IMR-90 (cell line): Measurements from ENCODE around the gene SCLY. TPM values are rescaled to one million over a fixed set of nuclear protein-coding genes. Genes with fewer than 3 reads are reported as not detected.
A peak's percentile ranks its signal among the peaks of the same experiment; 100 is the strongest.

Experiments used
- ATAC-seq: fragments of 200-7000 bp; cut with Tn5 transposase; 2 replicates; pipeline ENCODE4 v1.9.1; 2020; ENCODE audit warnings: low read depth, mild to moderate bottlenecking, moderate library complexity
- BruUV-seq: library from RNA; stranded (reverse); fragments of 400-500 nt; replicated peaks from 2 replicates; lab custom pipeline; 2021; lab: Mats Ljungman, UMichigan
- CTCF ChIA-PET: fragments of 300-600 bp; formaldehyde crosslinking; extraction: SDS; loops from one replicate; lab custom pipeline; 2021; ENCODE audit warnings: antibody characterized with exemption; lab: Yijun Ruan, JAX
- POLR2A ChIA-PET: fragments of 300-600 bp; sonication (Branson Sonifier 250); formaldehyde crosslinking; loops from one replicate; lab custom pipeline; 2022; ENCODE audit warnings: antibody characterized with exemption; ENCODE audit not compliant: unreplicated experiment; lab: Charles Lee
- DNase-seq: peaks from one replicate; pipeline ENCODE4 v3.0.0; 2013
- H2AFZ ChIP-seq: replicated peaks from 2 replicates; pipeline ENCODE3; 2013; ENCODE audit warnings: low read length, mild to moderate bottlenecking; ENCODE audit not compliant: poor library complexity
- H2AK5ac ChIP-seq: 2 replicates; pipeline ENCODE4 v1.6.1; 2013; ENCODE audit warnings: low read depth, low read length, inconsistent platforms
- H2AK9ac ChIP-seq: replicated peaks from 2 replicates; pipeline ENCODE3; 2013; ENCODE audit warnings: mild to moderate bottlenecking, low read depth, low read length, moderate library complexity; ENCODE audit not compliant: poor library complexity
- H2BK120ac ChIP-seq: 2 replicates; pipeline ENCODE4 v1.6.1; 2013; ENCODE audit warnings: low read depth, low read length, inconsistent platforms
- H2BK15ac ChIP-seq: 3 replicates; pipeline ENCODE4 v1.6.1; 2013; ENCODE audit warnings: low read depth, low read length, inconsistent platforms
- H2BK20ac ChIP-seq: 2 replicates; pipeline ENCODE4 v1.6.1; 2013; ENCODE audit warnings: low read depth, mild to moderate bottlenecking, inconsistent platforms, low read length, moderate library complexity
- H2BK5ac ChIP-seq: 2 replicates; pipeline ENCODE4 v1.6.1; 2013; ENCODE audit warnings: mild to moderate bottlenecking, low read depth, low read length, inconsistent platforms; ENCODE audit not compliant: poor library complexity, severe bottlenecking
- H3K14ac ChIP-seq: replicated peaks from 2 replicates; pipeline ENCODE4 v1.6.1; 2013; ENCODE audit warnings: low read depth, low read length, inconsistent platforms
- H3K18ac ChIP-seq: 2 replicates; pipeline ENCODE4 v1.6.1; 2013; ENCODE audit warnings: low read depth, low read length, control low read depth
- H3K23ac ChIP-seq: 2 replicates; pipeline ENCODE4 v1.6.1; 2013; ENCODE audit warnings: low read depth, low read length, inconsistent platforms
- H3K27ac ChIP-seq: 2 replicates; pipeline ENCODE4 v1.5.1; 2013; ENCODE audit warnings: mild to moderate bottlenecking, control low read depth, low read length; ENCODE audit not compliant: insufficient read depth
- H3K27me3 ChIP-seq: 2 replicates; pipeline ENCODE4 v1.6.1; 2013; ENCODE audit warnings: low read length; ENCODE audit not compliant: control insufficient read depth, insufficient read depth
- H3K36me3 ChIP-seq: 2 replicates; pipeline ENCODE4 v1.6.1; 2013; ENCODE audit warnings: low read length, mixed read lengths; ENCODE audit not compliant: control insufficient read depth, insufficient read depth
- H3K4ac ChIP-seq: 2 replicates; pipeline ENCODE4 v1.6.1; 2013; ENCODE audit warnings: low read depth, low read length, inconsistent platforms
- H3K4me1 ChIP-seq: 2 replicates; pipeline ENCODE4 v1.6.1; 2013; ENCODE audit warnings: low read length, mixed read lengths; ENCODE audit not compliant: control insufficient read depth, insufficient read depth
- H3K4me2 ChIP-seq: 2 replicates; pipeline ENCODE4 v1.6.1; 2013; ENCODE audit warnings: low read depth, mild to moderate bottlenecking, control low read depth, low read length, moderate library complexity
- H3K4me3 ChIP-seq: 2 replicates; pipeline ENCODE4 v1.5.1; 2013; ENCODE audit warnings: low read depth, mild to moderate bottlenecking, control low read depth, low read length, moderate library complexity; ENCODE audit not compliant: insufficient read depth
- H3K56ac ChIP-seq: 2 replicates; pipeline ENCODE4 v1.6.1; 2013; ENCODE audit warnings: low read length, inconsistent platforms; ENCODE audit not compliant: insufficient read depth; ENCODE audit errors: extremely low read depth
- H3K79me1 ChIP-seq, 2 experiments: 2 replicates each; pipeline ENCODE4 v1.6.1; 2013; ENCODE audit warnings: low read length in 2 of 2, inconsistent platforms in 1 of 2, low read depth in 1 of 2
- H3K9ac ChIP-seq: 2 replicates; pipeline ENCODE4 v1.6.1; 2013; ENCODE audit warnings: low read depth, low read length, control low read depth
- H3K9me1 ChIP-seq: 2 replicates; pipeline ENCODE4 v1.6.1; 2013; ENCODE audit warnings: low read length, inconsistent platforms; ENCODE audit not compliant: insufficient read depth
- H3K9me3 ChIP-seq: 2 replicates; pipeline ENCODE4 v1.6.1; 2013; ENCODE audit warnings: low read length; ENCODE audit not compliant: control insufficient read depth, insufficient read depth
- H4K20me1 ChIP-seq: 2 replicates; pipeline ENCODE4 v1.6.1; 2013; ENCODE audit warnings: low read length, inconsistent platforms; ENCODE audit not compliant: insufficient read depth
- H4K5ac ChIP-seq: 2 replicates; pipeline ENCODE4 v1.6.1; 2013; ENCODE audit warnings: mild to moderate bottlenecking, low read depth, low read length, control low read depth
- H4K8ac ChIP-seq, 2 experiments: 2 replicates each; pipeline ENCODE4 v1.6.1; 2013; ENCODE audit warnings: low read depth in 2 of 2, low read length in 2 of 2, control low read depth in 1 of 2, inconsistent platforms in 1 of 2
- H4K91ac ChIP-seq: 2 replicates; pipeline ENCODE4 v1.6.1; 2013; ENCODE audit warnings: low read depth, low read length, inconsistent platforms; ENCODE audit not compliant: insufficient read depth
- NFE2L2 ChIP-seq: fragments of 150-350 bp; IDR thresholded peaks from 2 replicates; pipeline ENCODE4 v1.6.1; 2016; ENCODE audit warnings: low read depth, mild to moderate bottlenecking, low read length
- RCOR1 ChIP-seq: IDR thresholded peaks from 2 replicates; pipeline ENCODE4 v1.6.1; 2012; ENCODE audit warnings: mild to moderate bottlenecking, low read length, improper control_type of control experiment; ENCODE audit not compliant: insufficient replicate concordance
- WGBS, 2 experiments: methylation state at CpG; one replicate each; pipeline versions ENCODE4 v1.1.5 to v1.1.7; 2013; ENCODE audit warnings: missing lambda C conversion rate in 2 of 2; ENCODE audit not compliant: insufficient read length in 1 of 2; ENCODE audit errors: extremely low coverage in 2 of 2; 5-methylcytosine and 5-hydroxymethylcytosine counted together
- dilution Hi-C: fragments of 300-500 bp; cut with HindIII; formaldehyde crosslinking; loops from one replicate; pipeline ENCODE4 v1.14.3; 2018; ENCODE audit warnings: low sequenced_read_pairs; ENCODE audit not compliant: unreplicated experiment
- in situ Hi-C: fragments of 300-500 bp; cut with MboI; formaldehyde crosslinking; loops from 3 replicates; pipeline ENCODE4 v1.14.3; 2019; ENCODE audit warnings: low sequenced_read_pairs, inconsistent platforms, mixed read lengths
- intact Hi-C: fragments of 100-400 bp; cut with micrococcal nuclease; formaldehyde crosslinking; loops from 2 replicates; pipeline ENCODE4 v1.10.0; 2022
- polyA plus RNA-seq, 3 experiments: library from polyadenylated mRNA; depleted of rRNA; stranded (reverse); fragments of >200 nt; gene quantifications; 2 replicates each; pipeline ENCODE4 v1.2.3, GENCODE V29; 2012; ENCODE audit warnings: low replicate concordance in 1 of 3
- total RNA-seq: library from RNA; depleted of rRNA; stranded (reverse); fragments of >200 nt; gene quantifications from 2 replicates; pipeline ENCODE4 v1.2.3, GENCODE V29; 2012

The SCLY gene
- total and polyA plus RNA-seq, 2 of the 4 experiments (the other 2 are of a cell fraction): 8.6 to 10.5 TPM

DNA sequence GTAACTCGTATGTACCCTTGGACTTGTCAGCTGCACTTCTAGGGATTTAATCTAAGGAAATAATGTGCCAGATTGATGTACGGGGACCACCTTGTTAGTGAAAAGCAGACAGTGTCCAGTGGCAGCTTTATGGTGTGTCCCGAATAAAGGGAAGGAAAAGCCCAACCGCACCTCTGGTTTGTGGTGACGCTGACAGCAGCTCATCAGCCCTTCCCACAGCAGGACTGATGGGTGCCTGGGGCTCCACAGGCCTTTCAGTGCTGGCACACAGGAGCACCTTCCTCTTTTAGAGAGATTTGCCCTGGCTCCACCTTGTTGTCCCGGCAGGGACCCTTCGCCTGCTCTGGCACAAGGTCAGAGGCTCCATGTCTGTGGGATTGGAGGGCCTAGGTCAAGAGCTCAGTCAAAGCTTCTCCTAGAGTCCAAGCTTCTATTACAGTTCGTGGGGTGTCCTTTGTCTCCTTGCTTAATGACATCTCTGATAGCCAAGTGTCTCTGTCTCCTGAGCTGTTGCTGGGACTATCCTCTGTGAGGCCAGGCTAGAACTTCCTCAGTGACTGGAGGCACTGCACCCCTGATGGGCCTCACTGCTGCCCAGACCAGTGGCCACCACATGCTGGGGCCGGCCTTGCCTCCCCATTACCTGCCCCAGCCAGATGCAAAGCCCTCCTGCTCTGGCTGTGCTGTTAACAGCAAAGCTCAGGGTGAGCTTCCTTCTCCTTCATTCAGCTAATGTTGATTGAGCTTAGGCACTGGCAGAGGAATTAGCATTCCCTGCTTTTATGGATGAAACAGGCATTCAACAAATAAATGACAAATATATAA, 33.0 kb upstream of the SCLY start:
- H3K14ac ChIP-seq: peak overlapping the region; percentile 43
- DNase-seq: no peak
- no peaks in the 10 kb centered on the region for H3K9me3 ChIP-seq
- H3K4ac ChIP-seq: peak overlapping the region; percentile 73
- H4K20me1 ChIP-seq: no peaks in the 10 kb centered on the region; the same call in 1 of the 2 replicates
- H2BK15ac ChIP-seq: peak overlapping the region; percentile 49; the same call in 1 of the 3 replicates
- peak overlapping the region; percentile 36 for H2BK5ac ChIP-seq
- peak overlapping the region; percentile 60 for H2AK9ac ChIP-seq
- peak overlapping the region; percentile 40 for H4K91ac ChIP-seq
- no peak overlapping the region for H3K4me2 ChIP-seq
- peaks cover 32% of the 10 kb centered on the region for H3K36me3 ChIP-seq
- H3K27me3 ChIP-seq: no peaks in the 10 kb centered on the region
- no peak overlapping the region for H3K56ac ChIP-seq
- intact Hi-C loops: no loop called here
- H2AFZ ChIP-seq: no peak overlapping the region
- WGBS, 2 experiments: 90% methylated on average over 2 of the region's 9 CpGs; no CpG with 5 or more reads in 1 of the 2 experiments
- peak overlapping the region; percentile 27 for H3K18ac ChIP-seq
- H3K79me1 ChIP-seq: peaks cover 7 to 43% of the 10 kb centered on the region in 2 experiments; a peak in 3 of 4 replicates
- H3K9ac ChIP-seq: no peak overlapping the region
- H3K9me1 ChIP-seq: peaks cover 31% of the 10 kb centered on the region
- peak overlapping the region; percentile 57; the same call in 1 of the 2 replicates for H2AK5ac ChIP-seq
- POLR2A ChIA-PET: interaction anchor here (0.6 kb wide), 1 partner anchor 20 kb away, joined by 3 read pairs; no protein-coding TSS in a partner anchor
- TF ChIP-seq NFE2L2 (no peak), RCOR1 (no peak)
- peak overlapping the region; percentile 19; the same call in 1 of the 2 replicates for H4K5ac ChIP-seq
- peak overlapping the region; percentile 48 for H2BK120ac ChIP-seq
- CTCF ChIA-PET: no interaction called here
- ATAC-seq: no peak
- in situ Hi-C loops: no loop called here
- peak overlapping the region; percentile 73 for H2BK20ac ChIP-seq
- H3K23ac ChIP-seq: peak overlapping the region; percentile 55; the same call in 1 of the 2 replicates
- no peak overlapping the region for H3K4me3 ChIP-seq
- peaks cover 11% of the 10 kb centered on the region for H3K4me1 ChIP-seq
- H4K8ac ChIP-seq: peak overlapping the region; percentile 9 to 26
- dilution Hi-C loops: no loop called here
- BruUV-seq: no TSS peak
- H3K27ac ChIP-seq: peak overlapping the region; percentile 64
